Heart left ventricle (tissue), 13 donors: Measurements from ENCODE around the gene JAG1.

Experiments used
- CTCF ChIP-seq, 12 donors: fragments of 200-600 bp; sonication (generic) in 4 of 12; IDR thresholded peaks; one replicate each; pipeline versions ENCODE4 v1.5.0 to v1.8.0; 2018 to 2022; ENCODE audit warnings: antibody characterized with exemption in 12 of 12, mild to moderate bottlenecking in 5 of 12
- POLR2A ChIP-seq, 2 donors: fragments of 450-650 bp; IDR thresholded peaks; one replicate each; pipeline ENCODE4 v1.6.1; 2017; ENCODE audit warnings: antibody characterized with exemption in 2 of 2, mild to moderate bottlenecking in 2 of 2, moderate library complexity in 2 of 2
- donor health status: ischemic (EF 13 %, LVEDD 7.1; RV severe dilation, severe dysfunction).
- donor health status: DM: no; HTN: yes; CAD: no.
- donor health status: DM: no; HTN: no; CAD: no.
- donor health status: ischemic (EF 25% LVEDD 6.9; RV normal size, moderate dysfunction).
- donor health status: ischemic (EF 25% LVEDD 5.7; RV mildly dilated, moderate dysfunction).
- donor health status: ischemic (EF 35%, LVEDD 5.7; RV mildly dilated, moderate dysfunction).
- donor health status: nonischemic (EF 11% LVEDD 7.7; RV severe dilation, severe dysfunction).
- donor health status: DM: yes; HTN: yes; CAD: no.
- donor health status: PGD.
- donor health status: ischemic (EF 29% LVEDD 5.4; RV normal size, mild dysfunction).
- donor health status: nonischemic (EF 23%, LVEDD 6.1; RV moderate dilation, normal function).

GRCh38 chr20:10616212-10616611 is 57.6 kb downstream of the JAG1 start:
- TF ChIP-seq CTCF (IDR thresholded peaks at IDR 0.05) (no peak), POLR2A (IDR thresholded peaks at IDR 0.05) (no peak)
